HG03342 (cell line): ENCODE data around the gene ANKRD11.
"Not testable (repeated sequence)": the region's sequence is repeated elsewhere in the genome, so short reads cannot be mapped to it uniquely, and the experiment has no call there.

Experiments
- ATAC-seq: cut with Tn5 transposase; IDR thresholded peaks from one replicate; pipeline ENCODE4 v1.9.1; 2021; ENCODE audit warnings: mild to moderate bottlenecking, moderate library complexity; ENCODE audit not compliant: unreplicated experiment

The ANKRD11 gene

DNA sequence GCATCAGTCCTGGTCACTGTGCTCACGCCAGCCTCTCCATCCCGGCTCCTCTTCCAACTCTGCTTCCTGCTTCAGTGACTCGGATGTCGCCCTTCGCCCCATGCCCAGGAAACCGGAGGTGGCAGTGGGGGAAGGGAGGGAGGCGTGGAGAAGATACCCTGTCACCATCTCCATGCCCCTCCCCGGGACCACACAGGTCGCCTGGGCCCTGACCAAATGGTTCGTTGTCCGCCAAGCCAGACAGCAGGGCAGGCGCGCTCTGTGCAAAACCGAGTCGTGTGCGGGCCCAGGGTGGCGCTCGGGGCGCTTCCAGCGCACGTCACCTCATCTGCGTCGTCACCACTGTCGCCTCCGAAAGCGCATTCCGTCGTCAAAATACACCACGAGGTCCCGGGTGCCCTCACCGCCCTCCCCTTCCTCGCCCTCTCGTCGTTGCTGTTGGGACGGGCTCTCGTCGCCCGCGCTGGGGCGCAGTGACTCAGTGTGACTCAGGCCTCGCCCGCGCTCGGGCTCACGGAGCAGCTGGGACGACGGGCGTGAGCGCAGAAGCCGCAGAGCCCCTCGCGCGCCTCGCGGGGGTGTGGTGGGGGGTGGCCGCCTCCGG lies 233.6 kb downstream of the ANKRD11 start:
- ATAC-seq: no peak

DNA sequence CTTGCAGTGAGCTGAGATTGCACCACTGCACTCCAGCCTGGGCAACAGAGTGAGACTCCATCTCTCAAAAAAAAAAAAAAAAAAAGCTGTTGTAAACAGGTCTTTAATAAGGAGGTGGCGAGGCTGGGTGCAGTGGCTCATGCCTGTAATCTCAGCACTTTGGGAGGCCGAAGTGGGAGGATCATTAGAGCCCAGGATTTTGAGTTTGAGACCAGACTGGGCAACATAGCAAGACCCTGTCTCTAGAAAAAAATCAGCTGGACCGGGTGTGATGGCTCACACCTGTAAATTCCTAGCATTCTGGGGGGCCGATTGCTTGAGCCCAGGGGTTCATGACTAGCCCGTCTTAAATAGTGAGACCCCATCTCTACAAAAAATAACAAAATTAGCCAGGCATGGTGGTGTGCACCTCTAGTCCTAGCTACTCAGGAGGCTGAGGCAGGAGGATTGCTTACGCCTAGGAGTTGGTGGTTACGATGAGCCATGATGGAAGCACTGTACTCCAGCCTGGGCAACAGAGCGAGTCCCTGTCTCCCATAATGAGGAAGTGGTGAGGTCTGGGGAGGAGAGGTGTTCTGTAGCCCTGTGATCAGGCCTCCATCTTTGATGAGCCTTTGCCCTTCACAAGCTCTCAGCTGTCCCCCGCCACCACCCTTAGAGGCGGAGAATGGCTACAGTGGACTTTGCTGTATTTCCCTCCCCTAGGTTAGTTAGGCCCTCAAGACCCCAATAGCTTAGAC lies 236.6 kb downstream of the ANKRD11 start:
- ATAC-seq: no peak

DNA sequence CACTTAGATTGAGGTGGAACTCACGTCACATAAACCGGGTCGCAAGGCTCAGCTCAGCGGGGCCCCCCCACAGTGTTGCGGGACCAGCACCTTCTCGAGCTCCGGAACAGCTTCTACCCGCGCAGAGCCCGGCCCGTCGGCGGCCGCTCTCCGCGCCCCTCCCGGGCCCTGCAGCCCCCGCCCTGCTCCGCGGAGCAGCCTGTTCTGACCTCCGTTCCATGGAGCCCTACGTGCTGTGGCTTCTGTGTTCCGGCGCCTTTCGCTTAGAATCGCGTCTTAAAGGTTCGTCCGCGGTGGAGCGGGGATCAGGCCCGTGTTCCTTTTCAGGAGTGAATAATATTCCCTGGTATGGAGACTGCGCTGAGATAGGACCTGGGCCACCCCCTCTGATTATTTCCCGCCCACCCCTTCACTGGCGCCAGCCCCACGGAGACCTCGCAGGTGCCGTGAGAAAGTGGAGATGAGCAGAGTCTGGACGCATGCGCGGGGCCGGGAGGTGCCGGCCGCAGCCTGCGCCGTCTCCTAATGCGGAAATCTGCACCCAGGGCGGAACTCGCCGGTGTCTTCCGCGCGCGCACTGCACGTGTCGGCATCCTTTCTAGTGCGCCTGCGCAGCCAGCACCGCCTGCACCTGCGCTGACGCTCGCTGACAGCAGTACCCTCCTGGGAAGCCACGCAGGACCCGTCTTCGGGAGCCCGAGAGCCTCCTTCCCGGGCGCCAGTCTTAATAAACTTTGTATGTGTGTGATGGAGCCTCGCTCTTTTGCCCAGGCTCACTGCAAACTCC lies 242.0 kb downstream of the ANKRD11 start:
- ATAC-seq: no peak

DNA sequence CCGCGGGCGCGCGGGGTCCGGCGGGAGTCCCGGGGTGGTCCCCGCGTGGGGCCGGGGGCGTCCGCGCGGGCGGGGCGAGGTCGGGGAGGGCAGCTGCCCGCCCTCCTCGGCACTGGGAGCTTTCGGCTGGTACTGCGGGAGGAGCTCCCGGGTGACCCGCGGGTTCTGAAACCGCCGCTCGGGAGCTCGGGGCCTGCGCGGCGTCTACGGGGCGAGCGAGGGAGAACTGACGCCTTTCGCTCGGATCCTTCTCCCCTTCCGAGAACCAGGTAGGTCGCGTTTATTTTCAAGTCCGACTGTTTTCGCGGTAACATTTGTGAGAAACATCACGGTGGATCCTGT lies 242.7 kb downstream of the ANKRD11 start:
- peak; percentile 37 for ATAC-seq

DNA sequence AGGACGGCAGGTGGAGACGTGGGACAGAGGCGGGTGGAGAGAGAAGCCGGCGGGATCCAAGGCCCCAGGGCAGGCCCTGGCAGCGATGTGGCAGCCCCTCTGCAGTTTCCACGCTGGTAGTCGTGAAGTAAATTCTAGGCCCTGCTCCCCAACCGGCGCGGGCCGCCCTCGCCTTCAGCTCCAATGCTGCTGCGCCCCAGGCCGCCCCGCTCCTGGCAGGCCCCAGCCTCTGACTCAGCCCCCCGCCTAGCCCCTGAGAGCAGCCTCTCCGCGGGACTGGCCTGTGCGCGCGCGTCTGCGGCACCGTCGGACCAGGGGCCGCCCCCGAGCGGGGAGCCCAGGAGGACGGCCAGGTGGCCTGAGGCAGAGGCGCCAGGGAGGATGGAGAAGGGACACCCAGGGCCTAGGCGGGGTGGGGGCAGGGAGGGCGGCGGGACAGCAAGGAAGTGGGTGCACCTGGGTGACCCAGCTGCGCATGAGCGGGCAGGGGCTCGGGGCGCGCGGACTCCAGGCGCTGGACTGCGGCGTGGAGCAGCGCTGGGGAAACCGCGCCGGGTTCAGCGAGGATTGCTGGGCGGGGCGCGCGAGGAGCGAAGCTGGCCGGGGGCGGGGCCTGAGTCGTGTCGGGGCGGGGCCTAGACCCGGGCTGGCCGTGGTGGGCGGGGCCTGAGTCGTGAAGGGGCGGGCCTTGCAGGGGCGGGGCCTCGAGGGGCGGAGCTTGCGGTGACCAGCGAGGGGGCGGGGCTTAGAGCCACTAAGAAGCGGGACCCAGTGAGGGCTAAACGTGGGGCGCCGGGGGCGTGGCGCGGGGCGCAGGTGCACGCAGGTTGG lies 243.2 kb downstream of the ANKRD11 start:
- ATAC-seq: peak; percentile 71

DNA sequence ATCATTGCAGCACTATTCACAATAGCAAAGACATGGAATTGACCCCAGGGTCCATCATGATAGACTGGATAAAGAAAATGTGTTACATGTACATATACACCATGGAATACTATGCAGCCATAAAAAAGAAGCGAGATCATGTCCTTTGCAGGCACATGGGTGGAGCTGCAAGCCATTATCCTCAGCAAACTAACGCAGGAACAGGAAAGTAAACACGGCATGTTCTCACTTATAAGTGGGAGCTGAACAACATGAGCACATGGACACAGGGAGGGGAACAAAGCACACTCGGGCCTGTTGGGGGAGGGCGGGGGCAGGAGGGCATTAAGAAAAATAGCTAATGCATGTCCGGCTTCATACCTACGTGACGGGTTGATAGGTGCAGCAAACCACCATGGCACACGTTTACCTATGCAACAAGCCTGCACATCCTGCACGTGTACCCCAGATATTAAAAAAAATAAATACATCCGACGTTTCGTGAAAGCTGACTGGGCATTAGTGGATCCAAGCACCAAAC lies 243.9 kb downstream of the ANKRD11 start:
- ATAC-seq: no peak

DNA sequence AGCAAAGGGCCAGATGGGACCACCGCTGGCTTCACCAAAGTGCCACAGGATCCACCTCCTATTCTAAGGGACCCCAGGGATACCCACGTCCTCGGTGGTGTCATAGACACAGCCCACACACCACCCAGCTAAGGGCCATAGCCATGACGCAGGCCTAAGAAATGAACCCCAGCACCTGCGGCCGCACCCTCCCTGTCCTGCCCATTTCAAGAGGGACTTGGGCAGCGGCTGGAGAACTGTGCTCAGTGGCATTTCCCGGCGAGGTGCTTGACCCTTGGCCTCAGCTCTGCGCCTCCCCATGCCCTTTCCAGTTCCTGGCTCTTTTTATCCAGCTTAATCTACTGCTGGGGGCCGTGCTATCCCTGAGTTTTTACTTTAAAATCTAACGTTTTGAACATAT lies 245.6 kb downstream of the ANKRD11 start:
- ATAC-seq: no peak

DNA sequence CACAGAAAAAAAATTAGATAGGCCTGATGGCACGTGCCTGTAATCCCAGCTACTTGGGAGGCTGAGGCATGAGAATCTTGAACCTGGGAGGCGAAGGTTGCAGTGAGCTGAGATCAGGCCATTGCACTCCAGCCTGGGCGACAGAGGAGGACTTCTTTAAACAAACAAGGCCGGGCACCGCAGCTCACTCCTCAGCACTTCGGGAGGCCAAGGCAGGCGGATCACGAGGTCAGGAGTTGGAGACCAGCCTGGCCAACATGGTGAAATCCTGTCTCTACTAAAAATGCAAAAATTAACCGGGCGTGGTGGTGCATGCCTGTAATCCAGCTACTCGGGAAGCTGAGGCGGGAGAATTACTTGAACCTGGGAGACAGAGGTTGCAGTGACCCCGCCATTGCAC lies 246.1 kb downstream of the ANKRD11 start:
- ATAC-seq: not testable (repeated sequence)

DNA sequence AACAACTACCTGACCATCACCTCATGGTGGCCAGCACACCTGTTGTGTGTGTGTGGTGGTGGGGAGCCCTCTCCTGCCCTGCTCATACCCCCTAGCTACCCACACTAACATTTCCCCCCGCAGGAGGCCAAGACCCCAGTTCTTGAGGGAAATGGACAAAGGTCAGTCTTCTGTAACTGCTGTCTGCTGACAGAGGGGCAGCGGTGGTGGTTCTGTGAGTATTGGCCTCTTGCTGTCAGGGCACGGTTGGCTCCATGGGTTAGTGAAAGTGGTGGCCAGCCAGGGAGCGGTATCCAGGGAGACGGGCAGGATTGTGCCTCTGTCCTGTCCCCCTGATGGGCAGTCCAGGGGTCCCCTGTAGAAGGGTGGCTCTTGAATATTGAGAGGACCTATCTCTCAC lies 246.7 kb downstream of the ANKRD11 start:
- ATAC-seq: no peak

DNA sequence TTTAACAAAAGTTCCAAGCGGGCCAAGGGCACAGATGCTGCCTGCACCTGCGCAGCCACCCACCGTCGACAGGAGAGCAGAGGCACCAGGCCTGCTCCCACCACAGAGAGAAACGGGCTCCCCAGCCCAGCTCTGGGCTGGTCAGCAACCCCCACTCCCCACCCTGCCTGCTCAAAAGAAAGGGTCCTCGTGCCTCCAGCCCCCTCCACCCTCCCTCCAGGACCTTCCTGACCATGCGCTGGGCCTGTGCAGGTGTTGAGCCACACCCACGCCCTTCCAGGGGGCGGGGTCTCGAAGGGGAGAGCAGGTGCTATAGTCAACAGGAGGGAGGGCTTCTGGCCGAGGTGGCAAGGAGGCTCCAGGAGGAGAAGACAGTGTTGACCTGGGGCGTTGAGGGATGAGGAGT lies 247.6 kb downstream of the ANKRD11 start:
- no peak for ATAC-seq

DNA sequence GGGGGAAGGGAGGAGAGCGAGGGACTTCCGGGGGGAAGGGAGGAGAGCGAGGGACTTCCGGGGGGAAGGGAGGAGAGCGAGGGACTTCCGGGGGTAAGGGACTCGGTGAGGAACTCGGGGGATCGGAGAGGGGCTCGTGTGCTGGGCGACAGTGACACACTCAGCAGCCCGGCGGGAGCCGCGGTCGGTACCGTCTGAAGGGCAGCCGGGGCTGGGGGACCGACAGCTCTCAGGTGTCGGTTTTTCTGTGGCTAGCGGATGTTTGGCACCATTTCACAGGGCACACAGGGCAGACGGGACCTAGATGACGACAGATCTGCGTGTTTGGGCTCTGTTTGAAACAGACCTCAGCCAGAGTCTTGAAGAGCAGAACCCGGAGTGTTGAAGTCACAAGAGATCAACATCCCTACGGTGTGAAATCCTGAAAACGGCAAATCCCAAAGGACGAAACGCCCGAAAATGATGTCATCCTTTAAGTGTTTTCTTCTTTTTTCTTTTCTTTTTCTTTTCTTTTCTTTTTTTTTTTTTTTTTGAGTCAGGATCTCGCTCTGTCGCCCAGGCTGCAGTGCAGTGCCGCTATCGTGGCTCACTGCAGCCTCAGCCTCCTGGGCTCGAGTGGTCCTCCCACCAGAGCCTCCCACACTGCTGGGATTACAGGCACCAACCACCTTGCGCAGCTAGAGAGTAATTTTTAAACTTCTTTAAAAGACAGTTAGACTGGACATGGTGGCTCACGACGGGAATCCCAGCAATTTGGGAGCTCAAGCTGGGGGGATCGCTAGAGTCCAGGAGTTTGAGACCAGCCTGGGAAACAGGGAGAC lies 249.0 kb downstream of the ANKRD11 start:
- ATAC-seq: peak; percentile 55

DNA sequence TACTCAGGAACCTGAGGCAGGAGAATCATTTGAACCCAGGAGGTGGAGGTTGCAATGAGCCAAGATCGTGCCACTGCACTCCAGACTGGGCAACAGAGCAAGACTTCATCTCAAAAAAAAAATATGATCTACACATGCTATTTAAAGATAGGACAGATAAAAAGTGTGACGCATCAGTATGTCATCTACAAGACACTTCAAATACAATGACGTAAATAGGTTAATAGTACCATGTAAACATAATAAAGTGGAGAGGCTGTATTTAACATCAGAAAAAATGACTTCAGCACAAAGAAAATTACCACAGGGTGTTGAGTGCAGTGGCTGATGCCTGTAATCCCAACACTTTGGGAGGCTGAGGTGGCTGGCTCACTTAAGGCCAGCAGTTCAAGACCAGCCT lies 252.6 kb downstream of the ANKRD11 start:
- ATAC-seq: no peak

DNA sequence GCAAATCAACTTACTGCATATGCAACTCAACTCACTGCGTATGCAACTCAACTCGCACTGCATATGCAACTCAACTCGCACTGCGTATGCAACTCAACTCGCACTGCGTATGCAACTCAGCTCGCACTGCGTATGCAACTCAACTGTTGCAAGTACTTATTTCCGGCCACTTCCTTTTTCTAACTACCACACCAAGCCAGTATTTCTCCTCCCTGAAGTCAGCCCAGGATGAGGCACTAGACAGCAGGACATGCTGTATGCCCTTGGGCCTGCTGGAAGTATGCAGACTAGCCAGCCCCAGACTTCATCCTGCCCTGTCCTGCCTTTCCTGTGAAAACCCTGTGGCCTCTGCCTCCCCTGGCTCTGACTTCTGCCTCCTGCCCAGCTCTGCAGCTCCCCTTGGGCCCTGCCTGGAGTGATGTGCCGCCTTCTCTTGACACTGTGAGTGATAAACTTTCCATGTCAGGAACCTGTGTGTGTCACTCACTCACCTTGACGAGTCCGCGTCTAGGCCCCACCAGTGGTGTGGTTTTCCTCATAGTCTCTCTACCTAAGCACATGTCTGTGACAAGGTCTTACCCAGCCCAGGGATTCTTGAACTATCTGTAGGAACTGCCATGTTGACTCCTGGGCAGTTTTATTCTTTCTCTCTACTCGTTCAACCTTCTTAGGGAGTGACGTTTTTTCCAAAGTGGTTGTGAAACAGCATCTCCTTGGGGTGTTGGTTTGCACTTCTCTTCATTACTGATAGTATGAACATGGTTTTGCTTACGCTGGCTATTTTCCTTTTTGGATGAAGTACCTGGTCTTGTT lies 256.5 kb downstream of the ANKRD11 start:
- ATAC-seq: no peak

DNA sequence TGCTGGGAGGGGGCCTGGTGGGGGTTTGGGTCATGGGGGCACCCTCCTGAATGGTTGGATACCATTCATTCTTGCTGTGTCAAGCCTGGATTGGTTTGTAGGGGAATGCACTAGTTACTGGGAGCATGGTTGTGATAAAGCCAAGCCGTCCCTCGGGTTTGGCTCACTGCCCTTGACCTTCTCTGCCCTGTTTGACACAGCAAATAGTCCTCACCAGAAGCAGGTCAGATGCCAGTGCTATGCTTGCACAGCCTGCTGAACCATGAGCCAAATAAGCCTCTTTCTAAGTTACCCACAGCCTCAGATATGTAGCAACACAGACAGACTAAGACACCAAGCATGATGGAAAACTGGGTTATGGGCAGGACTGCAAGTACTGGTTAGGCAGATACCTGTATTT lies 258.3 kb downstream of the ANKRD11 start:
- ATAC-seq: no peak

DNA sequence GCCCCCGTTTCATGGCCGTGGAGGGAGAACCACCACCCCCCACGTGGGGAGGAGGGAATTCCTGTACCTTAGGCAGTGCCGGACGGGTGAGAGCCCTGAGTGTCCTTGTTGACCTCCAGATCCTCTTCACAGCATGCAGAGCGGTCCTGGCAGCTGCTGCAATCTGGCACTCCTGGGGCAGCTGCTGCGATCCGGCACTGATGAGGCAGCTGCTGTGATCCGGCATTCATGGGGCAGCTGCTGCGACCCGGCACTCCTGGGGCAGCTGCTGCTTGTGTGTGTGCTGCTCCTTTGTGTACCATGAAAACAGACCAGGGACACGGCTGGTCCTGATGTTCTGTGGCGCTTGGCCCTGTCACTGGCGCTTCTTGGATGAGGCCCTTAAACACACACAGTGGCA lies 260.1 kb downstream of the ANKRD11 start:
- no peak for ATAC-seq

DNA sequence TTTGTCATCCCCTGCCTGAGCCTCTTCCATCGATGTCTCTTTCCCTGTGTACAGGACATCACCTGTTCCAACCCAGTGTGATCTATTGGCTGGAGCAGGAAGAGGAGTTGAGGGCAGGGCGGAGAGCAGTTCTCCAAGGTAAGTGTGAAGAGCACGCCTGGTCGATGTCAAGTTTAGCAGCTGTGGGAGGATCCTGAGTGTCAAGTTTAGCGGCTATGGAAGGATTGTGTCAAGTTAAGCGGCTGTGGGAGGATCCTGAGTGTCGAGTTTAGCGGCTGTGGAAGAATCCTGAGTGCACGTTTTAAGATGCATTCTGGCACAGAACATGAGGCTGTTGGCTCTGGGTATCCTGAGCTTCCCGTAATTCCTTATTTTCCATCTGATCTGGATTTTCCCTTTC lies 265.7 kb downstream of the ANKRD11 start:
- ATAC-seq: no peak

DNA sequence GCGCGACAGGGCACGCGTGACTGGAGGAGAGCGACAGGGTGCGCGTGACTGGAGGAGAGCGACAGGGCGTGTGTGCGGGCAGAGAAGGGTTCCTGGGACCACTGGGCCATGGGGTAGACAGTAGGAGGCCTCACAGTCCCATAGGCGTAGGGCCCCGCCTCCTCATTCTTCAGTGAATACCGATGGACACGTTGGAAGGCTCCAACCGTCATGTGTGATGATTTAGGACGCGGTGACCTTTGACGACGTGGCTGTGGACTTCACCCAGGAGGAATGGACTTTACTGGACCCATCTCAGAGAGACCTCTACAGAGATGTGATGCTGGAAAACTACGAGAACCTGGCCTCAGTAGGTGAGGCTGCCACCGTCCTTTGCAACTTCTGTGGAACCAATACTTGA lies 267.4 kb downstream of the ANKRD11 start:
- no peak for ATAC-seq

DNA sequence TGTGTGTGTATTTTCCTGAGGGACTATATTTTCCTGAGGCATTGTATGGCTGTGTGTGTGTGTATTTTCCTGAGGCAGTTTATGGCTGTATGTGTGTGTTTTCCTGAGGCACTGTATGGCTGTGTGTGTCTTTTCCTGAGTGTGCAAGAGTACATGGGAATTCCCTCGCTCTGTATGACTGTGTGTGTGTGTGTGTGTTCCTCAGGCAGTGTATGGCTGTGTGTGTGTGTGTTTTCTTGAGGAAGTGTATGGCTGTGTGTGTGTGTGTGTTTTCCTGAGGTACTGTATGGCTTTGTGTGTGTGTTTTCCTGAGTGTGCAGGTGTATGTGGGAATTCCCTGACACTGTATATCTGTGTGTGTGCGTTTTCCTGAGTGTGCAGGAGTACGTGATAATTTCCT lies 268.8 kb downstream of the ANKRD11 start:
- ATAC-seq: no peak

DNA sequence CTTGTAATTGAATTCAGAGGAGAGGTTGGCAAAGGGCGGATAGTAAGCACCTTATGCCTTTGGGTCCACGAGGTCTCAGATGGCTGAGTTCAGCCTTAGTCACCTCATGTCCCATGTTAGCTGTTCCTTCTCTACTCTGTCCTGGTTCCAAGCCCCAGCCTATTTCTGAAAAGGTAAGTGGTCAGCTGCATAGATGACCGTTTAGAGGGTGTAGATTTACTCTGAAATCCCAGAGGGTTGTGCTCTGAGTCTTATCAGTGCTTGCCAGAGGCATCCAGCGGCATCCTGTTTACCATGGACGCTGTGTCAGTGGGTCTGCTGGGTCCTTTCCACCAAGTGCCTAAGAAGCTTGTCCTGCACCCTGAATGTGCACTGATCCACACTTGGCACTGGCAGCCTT lies 271.0 kb downstream of the ANKRD11 start:
- no peak for ATAC-seq
